KG1 (cell line): ENCODE measurements around the gene KAZALD1.
"Not testable (repeated sequence)": the region's sequence is repeated elsewhere in the genome, so short reads cannot be mapped to it uniquely, and the experiment has no call there.

Experiments
- DNase-seq: peaks from one replicate; lab custom pipeline; 2025; lab: John Stamatoyannopoulos, UW

KAZALD1 gene

GRCh38 chr10:101030496-101031127 lies 31.2 kb upstream of the KAZALD1 start:
- no peak for DNase-seq

GRCh38 chr10:101031128-101031795 lies 30.5 kb upstream of the KAZALD1 start, which contains the start of the genes PDZD7 and SFXN3:
TSS of gene PDZD7 (minus strand) at chr10:101031129. CDS start at chr10:101030219, 910 bp downstream.
TSS of gene SFXN3 (plus strand) at chr10:101031234. CDS start at chr10:101034695, 3,461 bp downstream.
- DNase-seq = peak; percentile 56

DNA sequence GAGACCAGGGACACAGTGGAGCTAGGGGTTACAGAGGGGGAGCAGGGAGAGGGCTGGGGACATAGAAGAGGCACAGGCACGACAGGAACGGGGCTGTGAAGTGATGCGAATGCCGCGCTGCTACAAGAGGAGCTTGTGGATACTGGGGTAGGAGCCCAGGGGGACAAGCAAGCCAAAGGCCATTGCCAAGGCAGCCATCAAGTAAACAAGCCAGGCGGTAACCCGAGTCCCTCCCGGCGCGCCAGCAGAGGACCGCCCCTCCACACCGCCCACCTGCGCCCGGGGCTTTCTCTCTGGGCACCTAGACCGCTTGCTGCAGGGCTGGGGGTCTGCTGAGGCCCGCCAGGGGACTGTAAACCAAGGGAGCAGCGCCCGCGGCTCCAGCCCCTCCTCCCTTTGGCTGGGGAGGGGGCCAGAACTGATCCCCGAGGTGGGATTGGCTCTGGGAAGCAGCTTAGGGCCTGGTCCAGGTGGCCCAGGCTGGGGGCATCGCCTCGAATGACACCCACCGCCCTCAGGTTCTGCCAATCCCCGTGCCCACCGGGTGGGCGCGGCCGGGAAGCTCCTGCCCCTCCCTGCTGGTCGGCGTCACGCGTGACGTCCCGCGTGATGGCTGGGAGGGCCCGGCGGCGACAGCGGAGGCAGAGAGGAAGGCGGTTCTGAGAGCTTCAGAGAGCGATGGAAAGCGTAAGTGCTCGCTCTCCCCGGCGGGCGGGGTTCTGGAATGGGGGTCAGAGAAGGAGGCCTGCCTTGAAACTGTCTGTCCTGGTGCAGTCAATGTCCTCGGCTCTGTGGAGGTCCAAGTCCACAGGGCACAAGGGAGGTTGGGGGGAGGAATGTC lies 29.8 kb upstream of the KAZALD1 start:
- peak; percentile 53 for DNase-seq

DNA sequence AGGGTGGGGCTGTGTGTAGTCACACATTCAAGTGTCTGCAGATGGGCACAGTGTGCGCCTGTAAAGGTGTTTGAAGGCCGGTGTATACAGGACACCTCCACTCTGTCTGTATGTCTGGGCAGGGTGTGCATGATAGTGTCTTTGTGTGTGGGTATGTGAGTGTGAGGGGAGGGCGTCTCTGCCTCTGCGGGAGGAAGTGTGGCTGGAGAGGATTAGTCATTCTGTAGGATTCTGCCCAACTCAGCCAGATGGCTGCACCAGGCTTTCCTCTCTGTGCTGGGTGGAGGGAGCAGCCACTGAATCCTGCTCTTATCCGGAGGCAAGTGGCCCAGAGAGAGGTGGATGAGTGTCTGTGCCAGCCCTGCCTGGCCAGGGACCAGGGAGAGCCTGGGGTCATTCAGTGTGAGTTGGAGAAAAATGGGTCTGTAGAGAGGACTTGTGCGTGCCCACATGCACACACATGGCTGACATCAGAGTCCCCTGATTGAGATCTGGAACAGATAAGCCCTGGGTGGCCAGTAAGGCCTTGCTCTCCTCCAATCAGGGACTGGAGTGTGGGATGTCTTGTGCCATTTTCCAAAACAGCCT lies 29.1 kb upstream of the KAZALD1 start:
- peak; percentile 53 for DNase-seq

- DNase-seq = no peak
Observed at GRCh38 chr10:101033276-101033675, 28.5 kb upstream of the KAZALD1 start.

- not testable (repeated sequence) for DNase-seq
Observed at GRCh38 chr10:101034404-101034803, 27.4 kb upstream of the KAZALD1 start.

DNA sequence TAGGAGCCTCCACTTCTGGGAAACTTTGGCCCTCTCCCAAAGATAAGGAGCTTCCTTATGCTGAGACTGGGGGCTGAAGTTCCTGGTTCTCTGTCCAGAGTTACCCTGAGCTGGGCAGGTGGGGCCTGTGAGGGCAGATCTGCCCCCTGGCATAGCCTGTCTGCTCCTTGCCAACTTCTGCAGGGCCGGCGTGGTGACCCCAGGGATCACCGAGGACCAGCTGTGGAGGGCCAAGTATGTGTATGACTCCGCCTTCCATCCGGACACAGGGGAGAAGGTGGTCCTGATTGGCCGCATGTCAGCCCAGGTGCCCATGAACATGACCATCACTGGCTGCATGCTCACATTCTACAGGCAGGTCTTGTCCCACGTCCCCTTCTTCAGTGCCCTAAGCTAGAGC lies 26.5 kb upstream of the KAZALD1 start:
- DNase-seq = no peak

DNA sequence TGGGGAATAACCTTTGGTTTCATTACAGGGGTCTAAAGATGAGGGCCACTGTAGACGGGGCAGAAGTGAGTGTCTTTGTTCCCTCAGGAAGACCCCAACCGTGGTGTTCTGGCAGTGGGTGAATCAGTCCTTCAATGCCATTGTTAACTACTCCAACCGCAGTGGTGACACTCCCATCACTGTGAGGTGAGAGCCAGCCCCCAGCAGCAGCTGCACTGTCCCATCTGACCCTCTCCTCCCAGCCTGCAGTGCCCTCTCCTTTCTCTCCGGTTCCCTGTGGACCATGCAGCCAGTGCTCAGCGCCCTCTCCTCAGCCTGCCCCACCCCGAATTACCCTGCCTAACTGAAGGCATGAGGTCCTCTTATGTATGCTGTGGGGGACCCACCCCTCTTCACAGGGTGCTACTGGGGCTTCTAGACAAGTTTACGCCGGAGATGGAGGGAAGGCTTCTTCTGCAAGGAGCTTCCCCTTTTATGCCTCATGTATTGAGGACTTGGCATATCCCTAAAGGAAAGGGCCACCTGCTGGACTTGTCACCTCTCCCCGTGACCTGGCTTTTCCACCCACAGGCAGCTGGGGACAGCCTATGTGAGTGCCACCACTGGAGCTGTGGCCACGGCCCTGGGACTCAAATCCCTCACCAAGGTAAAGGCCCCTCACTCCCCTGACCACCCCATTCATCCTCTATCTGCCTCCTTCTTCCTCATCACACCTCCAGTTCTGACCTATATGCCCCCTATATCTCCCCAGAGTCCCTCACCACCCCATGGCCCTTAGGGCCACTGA lies 25.7 kb upstream of the KAZALD1 start:
- no peak for DNase-seq

DNA sequence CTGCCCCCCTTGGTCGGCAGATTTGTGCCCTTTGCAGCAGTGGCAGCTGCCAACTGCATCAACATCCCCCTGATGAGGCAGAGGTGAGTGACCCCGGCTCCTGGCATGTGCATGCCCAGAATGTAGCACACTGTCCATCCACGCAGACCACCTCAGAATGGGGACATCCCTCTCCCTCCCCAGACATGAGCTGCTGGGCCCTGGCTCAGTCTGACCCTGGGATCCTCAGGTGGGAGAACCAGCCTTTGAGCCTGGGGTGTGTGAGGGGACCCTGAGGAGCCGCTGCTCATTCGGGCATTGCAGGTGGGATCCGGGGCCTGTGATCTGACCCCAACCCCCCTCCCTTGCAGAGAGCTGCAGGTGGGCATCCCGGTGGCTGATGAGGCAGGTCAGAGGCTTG lies 25.1 kb upstream of the KAZALD1 start:
- no peak for DNase-seq

- no peak for DNase-seq
Observed at GRCh38 chr10:101038484-101038883, 23.3 kb upstream of the KAZALD1 start.

DNA sequence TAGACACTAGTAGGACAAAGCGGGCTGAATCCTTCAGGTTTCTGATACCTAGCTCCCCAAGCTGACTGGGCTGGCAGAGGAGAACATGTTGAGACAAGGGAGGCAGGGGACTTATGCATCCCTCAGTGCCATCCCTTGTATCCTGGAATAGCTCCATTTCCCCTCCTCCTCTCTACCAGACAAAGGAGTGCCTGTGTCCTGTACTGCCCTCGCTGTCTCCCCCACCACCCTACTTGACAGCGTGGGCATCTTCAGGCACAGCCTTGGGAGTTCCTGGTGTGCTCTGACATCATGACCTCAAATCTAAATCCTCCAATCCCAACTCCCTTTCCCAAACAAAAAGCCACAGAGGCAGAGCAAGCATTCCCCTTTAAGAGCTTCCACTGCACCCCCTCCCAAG lies 21.7 kb upstream of the KAZALD1 start:
- no peak for DNase-seq

GRCh38 chr10:101040851-101041250 lies 20.9 kb upstream of the KAZALD1 start:
- DNase-seq = no peak

DNA sequence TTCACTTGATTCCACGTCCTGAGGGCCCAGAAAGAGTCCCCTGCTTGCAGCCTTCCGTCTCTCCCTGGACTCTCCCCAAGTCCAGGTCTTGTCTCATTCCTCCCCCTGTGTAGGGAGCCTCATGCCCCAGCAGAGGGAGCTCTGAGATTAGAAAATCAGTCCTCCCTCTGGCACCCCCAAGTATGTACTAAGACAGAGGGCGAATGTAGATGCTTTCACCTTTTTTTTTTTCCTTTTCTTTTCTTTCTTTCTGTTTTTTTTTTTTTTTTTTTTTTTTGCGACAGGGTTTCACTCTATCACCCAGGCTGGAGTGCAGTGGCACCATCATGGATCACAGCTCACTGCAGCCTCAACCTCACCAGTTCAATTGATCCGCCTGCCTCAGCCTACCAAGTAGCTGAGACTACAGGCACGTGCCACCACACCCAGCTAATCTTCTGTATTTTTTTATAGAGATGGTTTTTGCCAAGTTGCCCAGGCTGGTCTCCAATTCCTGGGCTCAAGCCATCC lies 20.5 kb upstream of the KAZALD1 start:
- peak; percentile 38 for DNase-seq

GRCh38 chr10:101042118-101042517 lies 19.7 kb upstream of the KAZALD1 start:
- no peak for DNase-seq

- DNase-seq = peak; percentile 86
Observed at GRCh38 chr10:101042667-101043362, 19.0 kb upstream of the KAZALD1 start.

DNA sequence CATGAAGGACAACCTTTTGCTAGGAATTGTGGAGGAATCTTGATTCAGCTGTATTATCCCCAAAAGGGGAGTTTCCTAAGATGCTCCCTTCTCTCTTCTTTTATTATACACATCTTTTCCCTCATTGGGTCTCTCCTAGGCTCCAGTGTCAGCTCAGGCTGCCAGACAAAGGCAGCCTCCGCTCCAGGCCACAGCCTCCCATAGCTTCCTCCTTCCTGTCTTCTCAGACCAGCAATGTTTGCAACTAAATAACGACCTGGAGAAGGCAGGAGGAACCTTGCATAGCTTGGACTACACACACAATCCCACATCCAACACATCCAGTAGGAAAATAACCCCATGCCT lies 18.5 kb upstream of the KAZALD1 start:
- DNase-seq = no peak

GRCh38 chr10:101044117-101044516 lies 17.7 kb upstream of the KAZALD1 start:
- DNase-seq = no peak

DNA sequence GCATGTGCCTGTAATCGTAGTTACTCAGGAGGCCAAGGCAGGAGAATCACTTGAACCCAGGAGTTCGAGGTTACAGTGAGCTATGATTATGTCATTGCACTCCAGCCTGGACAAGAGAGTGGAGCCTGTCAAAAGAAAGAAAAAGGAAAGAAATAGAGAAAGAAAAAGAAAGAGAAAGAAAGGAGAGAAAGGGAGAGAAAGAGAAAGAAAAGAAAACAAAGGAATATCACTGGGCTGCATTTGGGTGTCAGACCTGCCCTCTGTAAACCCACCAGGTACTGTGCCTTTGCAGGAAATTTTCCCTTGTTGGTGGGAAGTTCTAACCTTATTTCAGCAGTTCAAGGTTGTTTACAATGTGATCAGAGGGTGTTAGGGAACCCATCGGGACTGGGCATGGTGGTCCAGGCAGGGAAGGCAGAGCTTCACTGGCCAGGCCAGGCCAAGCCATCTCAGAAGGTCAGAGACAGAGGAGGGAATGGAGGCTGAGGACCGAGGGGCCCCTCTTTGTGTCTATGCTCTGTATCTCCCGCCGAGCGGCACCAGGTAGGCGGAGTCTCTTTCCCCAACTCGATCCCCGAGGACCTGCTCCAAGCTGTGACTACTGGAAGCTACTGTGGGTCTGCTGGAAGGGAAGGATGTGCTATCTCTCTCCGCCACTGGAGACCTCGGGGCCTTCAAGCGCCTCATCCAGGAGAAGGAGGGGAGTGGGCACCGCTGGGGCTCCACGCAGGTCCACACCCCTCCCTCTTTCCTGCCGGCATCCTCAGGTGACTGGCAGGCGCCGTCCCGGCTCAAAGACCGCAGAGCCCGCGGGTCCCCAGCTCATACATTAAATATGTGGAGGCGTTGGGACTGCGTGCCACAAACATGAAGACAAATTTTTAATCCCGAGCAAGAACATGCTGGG lies 15.2 kb upstream of the KAZALD1 start:
- DNase-seq = no peak

- no peak for DNase-seq
Observed at GRCh38 chr10:101047268-101047667, 14.5 kb upstream of the KAZALD1 start.
